HG03457 (cell line): ENCODE measurements around the gene POLDIP2.

Experiments
- ATAC-seq: cut with Tn5 transposase; IDR thresholded peaks from one replicate; pipeline ENCODE4 v1.9.1; 2021; ENCODE audit warnings: moderate number of reproducible peaks; ENCODE audit not compliant: unreplicated experiment

The POLDIP2 gene

GRCh38 chr17:28357061-28357900 lies at the start of gene POLDIP2:
POLDIP2 (minus strand) TSS chr17:28357527; CDS start chr17:28357448, 79 bp downstream.
- peak; percentile 84 for ATAC-seq

- no peak for ATAC-seq
These were observed 49.1 kb upstream of the POLDIP2 start for GRCh38 chr17:28406473-28406814.

- no peak for ATAC-seq
These were observed 48.5 kb upstream of the POLDIP2 start, which contains the start of gene SLC46A1 for GRCh38 chr17:28405632-28406472. SLC46A1 (minus strand) TSS chr17:28406212; CDS start chr17:28406114, 98 bp downstream.

- no peak for ATAC-seq
These were observed 47.7 kb upstream of the POLDIP2 start for GRCh38 chr17:28404812-28405570.

- ATAC-seq = no peak
These were observed 47.1 kb upstream of the POLDIP2 start for GRCh38 chr17:28404461-28404811.

- ATAC-seq = no peak
These were observed 46.7 kb upstream of the POLDIP2 start for GRCh38 chr17:28404007-28404406.

- ATAC-seq = no peak
These were observed 45.5 kb upstream of the POLDIP2 start for GRCh38 chr17:28402844-28403243.

- ATAC-seq = no peak
These were observed 44.9 kb upstream of the POLDIP2 start for GRCh38 chr17:28402224-28402630.

- no peak for ATAC-seq
These were observed 42.5 kb upstream of the POLDIP2 start for GRCh38 chr17:28399808-28400207.

GRCh38 chr17:28398280-28398981 lies 41.1 kb upstream of the POLDIP2 start:
- no peak for ATAC-seq

GRCh38 chr17:28397687-28398279 lies 40.5 kb upstream of the POLDIP2 start:
- ATAC-seq = no peak

GRCh38 chr17:28397275-28397674 lies 39.9 kb upstream of the POLDIP2 start:
- ATAC-seq = no peak

- ATAC-seq = no peak
These were observed 39.4 kb upstream of the POLDIP2 start for GRCh38 chr17:28396635-28397239.

- ATAC-seq = no peak
These were observed 38.6 kb upstream of the POLDIP2 start for GRCh38 chr17:28395968-28396367.

GRCh38 chr17:28395426-28395825 lies 38.1 kb upstream of the POLDIP2 start:
- no peak for ATAC-seq

- no peak for ATAC-seq
These were observed 37.2 kb upstream of the POLDIP2 start for GRCh38 chr17:28394337-28395116.

- no peak for ATAC-seq
These were observed 35.2 kb upstream of the POLDIP2 start for GRCh38 chr17:28392491-28392890.

- no peak for ATAC-seq
These were observed 34.1 kb upstream of the POLDIP2 start for GRCh38 chr17:28391401-28391800.

- ATAC-seq = no peak
These were observed 33.7 kb upstream of the POLDIP2 start for GRCh38 chr17:28390984-28391383.
